HepG2 (cell line): Measurements from ENCODE around the gene IQCK. TPM values are rescaled to one million over a fixed set of nuclear protein-coding genes. Genes with fewer than 3 reads are reported as not detected.

ENCODE experiments used
- ATAC-seq: fragments of 200-7000 bp; cut with Tn5 transposase; 3 replicates; pipeline ENCODE4 v1.9.1; 2020; ENCODE audit warnings: mild to moderate bottlenecking, moderate library complexity
- BruUV-seq: library from RNA; stranded (reverse); fragments of 400-500 nt; replicated peaks from 2 replicates; lab custom pipeline; 2021; lab: Mats Ljungman, UMichigan
- CTCF ChIA-PET: fragments of 300-600 bp; formaldehyde crosslinking; extraction: SDS; loops from one replicate; lab custom pipeline; 2021; ENCODE audit warnings: low total read pairs, inconsistent platforms, low intra/inter-chr PET ratio; lab: Yijun Ruan, JAX
- POLR2A ChIA-PET: fragments of 350-600 bp; sonication (Branson Sonifier 250); formaldehyde crosslinking; loops from one replicate; lab custom pipeline; 2020; ENCODE audit warnings: antibody characterized with exemption, inconsistent platforms; lab: Yijun Ruan, JAX
- DNase-seq: peaks from one replicate; pipeline ENCODE4 v3.0.0-alpha.2; 2015; ENCODE audit warnings: low spot score
- FAIRE-seq: peaks from 3 replicates; lab custom pipeline; 2011; peaks lifted over from hg19 to GRCh38; lab: Jason Lieb, UNC
- H2AFZ ChIP-seq: one replicate; pipeline ENCODE4 v1.6.1; 2011; ENCODE audit warnings: low read length, inconsistent platforms
- H3K27ac ChIP-seq: fragments of 300-600 bp; 3 replicates; pipeline ENCODE4 v1.8.0; 2011; ENCODE audit warnings: mixed run types, mild to moderate bottlenecking, mixed read lengths, low read length, inconsistent platforms; ENCODE audit not compliant: insufficient read depth; ENCODE audit errors: extremely low read length
- H3K27me3 ChIP-seq, 2 experiments: fragments of 200-600 bp in 1 of 2; 2 replicates in 1 of 2; 3 replicates in 1 of 2; pipeline versions ENCODE4 v1.6.0 to v1.8.0; 2011; ENCODE audit warnings: low read length in 2 of 2, mild to moderate bottlenecking in 2 of 2, moderate library complexity in 2 of 2, inconsistent platforms in 1 of 2; ENCODE audit not compliant: insufficient read depth in 2 of 2, control insufficient read depth in 1 of 2
- H3K36me3 ChIP-seq, 2 experiments: fragments of 200-600 bp in 1 of 2; replicated peaks in 1 of 2; 2 replicates in 1 of 2; 3 replicates in 1 of 2; pipeline versions ENCODE4 v1.5.1 to v1.8.0; 2011; ENCODE audit warnings: low read length in 2 of 2, inconsistent platforms in 1 of 2; ENCODE audit not compliant: insufficient read depth in 2 of 2, control insufficient read depth in 1 of 2
- H3K4me1 ChIP-seq: 2 replicates; pipeline ENCODE4 v1.5.1; 2012; ENCODE audit warnings: low read length, inconsistent platforms; ENCODE audit not compliant: insufficient read depth
- H3K4me2 ChIP-seq: 2 replicates; pipeline ENCODE4 v1.6.0; 2011; ENCODE audit warnings: low read depth, low read length, inconsistent platforms
- H3K4me3 ChIP-seq, 3 experiments: fragments of 200-600 bp in 1 of 3; sonication (generic), shearing (Covaris generic) in 1 of 3; replicated peaks in 1 of 3; 2 replicates each; pipeline ENCODE4 v1.5.1; 2011 to 2016; ENCODE audit warnings: low read length in 3 of 3, inconsistent platforms in 2 of 3, low read depth in 2 of 3, mild to moderate bottlenecking in 2 of 3, control low read depth in 1 of 3, mixed read lengths in 1 of 3; ENCODE audit not compliant: insufficient read depth in 1 of 3
- H3K79me2 ChIP-seq: one replicate; pipeline ENCODE4 v1.6.1; 2011; ENCODE audit warnings: low read length, inconsistent platforms; ENCODE audit not compliant: insufficient read depth
- H3K9ac ChIP-seq: 2 replicates; pipeline ENCODE4 v1.6.0; 2011; ENCODE audit warnings: mild to moderate bottlenecking, low read depth, low read length, inconsistent platforms; ENCODE audit not compliant: insufficient read depth
- H3K9me3 ChIP-seq: 2 replicates; pipeline ENCODE4 v1.5.1; 2012; ENCODE audit warnings: mild to moderate bottlenecking, low read length
- H4K20me1 ChIP-seq: 2 replicates; pipeline ENCODE4 v1.6.0; 2011; ENCODE audit warnings: inconsistent platforms, mild to moderate bottlenecking, low read length, moderate library complexity; ENCODE audit not compliant: insufficient read depth
- EHMT2 ChIP-seq: fragments of 200-600 bp; sonication (generic); IDR thresholded peaks from 2 replicates; pipeline ENCODE4 v1.7.0; 2017; ENCODE audit warnings: antibody characterized with exemption, low read depth, low read length, borderline replicate concordance
- XBP1 ChIP-seq: sonication (generic); formaldehyde crosslinking; IDR thresholded peaks from 2 replicates; pipeline ENCODE4 v1.5.0; 2020; ENCODE audit warnings: missing genetic modification reagents
- ZNF17 ChIP-seq: sonication (generic); formaldehyde crosslinking; IDR thresholded peaks from 2 replicates; pipeline ENCODE4 v1.5.0; 2020; ENCODE audit warnings: mild to moderate bottlenecking, missing genetic modification reagents
- ZNF33A ChIP-seq: sonication (generic); formaldehyde crosslinking; IDR thresholded peaks from 2 replicates; pipeline ENCODE4 v1.5.1; 2020; ENCODE audit warnings: missing genetic modification reagents, mild to moderate bottlenecking, moderate library complexity, borderline replicate concordance
- ZNF550 ChIP-seq: sonication (generic); formaldehyde crosslinking; IDR thresholded peaks from 2 replicates; pipeline ENCODE4 v1.4.0; 2020; ENCODE audit warnings: mild to moderate bottlenecking, missing genetic modification reagents, borderline replicate concordance
- ZNF670 ChIP-seq: sonication (generic); formaldehyde crosslinking; IDR thresholded peaks from 2 replicates; pipeline ENCODE4 v1.8.0; 2022; ENCODE audit warnings: mild to moderate bottlenecking, missing genetic modification reagents, borderline replicate concordance
- ZNF672 ChIP-seq: sonication (generic); formaldehyde crosslinking; IDR thresholded peaks from 2 replicates; pipeline ENCODE4 v1.8.1; 2022; ENCODE audit warnings: missing genetic modification reagents
- ZNF816 ChIP-seq: sonication (generic); formaldehyde crosslinking; IDR thresholded peaks from 2 replicates; pipeline ENCODE4 v1.8.0; 2022; ENCODE audit warnings: missing genetic modification reagents, mild to moderate bottlenecking, borderline replicate concordance
- WGBS: methylation state at CpG from one replicate; pipeline ENCODE4 v1.1.6; 2017; ENCODE audit warnings: low lambda C conversion rate; 5-methylcytosine and 5-hydroxymethylcytosine counted together
- in situ Hi-C: cut with HindIII; loops from 2 replicates; pipeline ENCODE4 v1.10.0; 2017; ENCODE audit warnings: low pct_unique_long_range_greater_than_20kb; ENCODE audit not compliant: extremely low pct_ligation_motif_present
- intact Hi-C: fragments of 100-400 bp; cut with micrococcal nuclease; formaldehyde crosslinking; loops from one replicate; pipeline ENCODE4 v1.10.0; 2022; ENCODE audit not compliant: unreplicated experiment
- polyA plus RNA-seq, 8 experiments: library from polyadenylated mRNA; depleted of rRNA in 3 of 8; stranded (reverse) in 7 of 8; unstranded in 1 of 8; fragments of >200 nt; fragmentation: Illumina TruSeq in 4 of 8; extraction: Trizol in 4 of 8; gene quantifications; 2 replicates each; pipeline versions ENCODE4 v1.2.1 to v1.2.3, GENCODE V29; 2011 to 2016; ENCODE audit warnings: low read depth in 4 of 8, missing spikeins in 1 of 8, mixed read lengths in 1 of 8; ENCODE audit not compliant: insufficient read depth in 1 of 8
- total RNA-seq, 5 experiments: library from RNA; depleted of rRNA; stranded (reverse); fragments of >200 nt; fragmentation: Illumina TruSeq; extraction: Trizol; gene quantifications; 2 replicates each; pipeline ENCODE4 v1.2.3, GENCODE V29; 2016; ENCODE audit warnings: low read depth in 1 of 5
- TF ChIP-seq, protein P1 (sequence below), 2 experiments: sonication (generic) in 1 of 2; formaldehyde crosslinking in 1 of 2; IDR thresholded peaks; 2 replicates each; pipeline versions ENCODE4 v1.5.1 to v1.6.1; 2011 to 2020; ENCODE audit warnings: borderline replicate concordance in 1 of 2, low read depth in 1 of 2, low read length in 1 of 2, mild to moderate bottlenecking in 1 of 2, missing genetic modification reagents in 1 of 2, moderate library complexity in 1 of 2
- TF ChIP-seq, protein P2 (sequence below): sonication (generic); formaldehyde crosslinking; IDR thresholded peaks from 2 replicates; pipeline ENCODE4 v1.8.0; 2022; ENCODE audit warnings: mild to moderate bottlenecking, missing genetic modification reagents, moderate library complexity
- TF ChIP-seq, protein P3 (sequence below): sonication (generic); formaldehyde crosslinking; IDR thresholded peaks from 2 replicates; pipeline ENCODE4 v1.4.0; 2020; ENCODE audit warnings: missing genetic modification reagents

IQCK gene
- total and polyA plus RNA-seq, 2 of the 13 experiments (the other 11 are each of a cell fraction or from before 2014, with no cell fraction given) = 5.1 to 7.3 TPM

DNA sequence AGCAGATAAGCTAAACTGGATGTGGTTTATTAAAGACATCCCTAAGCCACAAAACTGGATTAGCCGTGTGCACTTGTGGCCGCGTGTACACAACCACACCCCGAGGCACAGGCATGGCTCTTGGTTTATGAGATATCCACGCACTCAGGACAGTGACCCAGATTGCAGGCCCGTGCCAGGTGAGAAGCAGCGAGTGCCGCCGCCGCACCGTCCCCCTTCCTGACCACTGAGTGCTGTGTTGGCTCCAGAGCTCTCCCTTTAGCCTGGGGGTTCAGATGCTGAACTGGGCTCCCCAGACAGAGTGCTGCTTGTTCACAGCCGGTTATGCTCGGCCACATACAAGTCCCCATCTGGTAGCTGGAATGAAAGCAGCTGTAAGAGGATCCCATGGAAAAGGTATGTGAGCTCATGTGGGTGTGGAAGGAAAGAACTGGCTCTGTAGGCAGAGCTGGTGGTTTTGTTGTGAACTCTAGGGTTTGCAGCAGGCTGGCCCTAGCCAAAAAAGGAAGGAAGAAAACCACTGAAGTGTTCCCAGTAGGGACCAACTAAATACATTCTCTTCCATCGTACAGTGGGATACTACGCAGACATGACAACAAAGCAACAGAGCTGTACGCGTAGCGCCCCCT, 29.6 kb upstream of the IQCK start (continued):
- TF ChIP-seq ZNF33A (CRISPR knock-in tag) = no peak
- TF ChIP-seq EHMT2 = no peak
- no peak for TF ChIP-seq ZNF672 (CRISPR knock-in tag)
- TF ChIP-seq, protein P1, sequence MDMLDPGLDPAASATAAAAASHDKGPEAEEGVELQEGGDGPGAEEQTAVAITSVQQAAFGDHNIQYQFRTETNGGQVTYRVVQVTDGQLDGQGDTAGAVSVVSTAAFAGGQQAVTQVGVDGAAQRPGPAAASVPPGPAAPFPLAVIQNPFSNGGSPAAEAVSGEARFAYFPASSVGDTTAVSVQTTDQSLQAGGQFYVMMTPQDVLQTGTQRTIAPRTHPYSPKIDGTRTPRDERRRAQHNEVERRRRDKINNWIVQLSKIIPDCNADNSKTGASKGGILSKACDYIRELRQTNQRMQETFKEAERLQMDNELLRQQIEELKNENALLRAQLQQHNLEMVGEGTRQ (IDR thresholded peaks at IDR 0.05; ENCODE audit: low read depth, low read length) = no peak
- TF ChIP-seq, protein P1 (CRISPR knock-in tag; IDR thresholded peaks at IDR 0.05; ENCODE audit: borderline replicate concordance) = no peak
- no peak for TF ChIP-seq ZNF670 (CRISPR knock-in tag)
- TF ChIP-seq ZNF816 (CRISPR knock-in tag) = no peak
- TF ChIP-seq, all 625 proteins: peak for 0

DNA sequence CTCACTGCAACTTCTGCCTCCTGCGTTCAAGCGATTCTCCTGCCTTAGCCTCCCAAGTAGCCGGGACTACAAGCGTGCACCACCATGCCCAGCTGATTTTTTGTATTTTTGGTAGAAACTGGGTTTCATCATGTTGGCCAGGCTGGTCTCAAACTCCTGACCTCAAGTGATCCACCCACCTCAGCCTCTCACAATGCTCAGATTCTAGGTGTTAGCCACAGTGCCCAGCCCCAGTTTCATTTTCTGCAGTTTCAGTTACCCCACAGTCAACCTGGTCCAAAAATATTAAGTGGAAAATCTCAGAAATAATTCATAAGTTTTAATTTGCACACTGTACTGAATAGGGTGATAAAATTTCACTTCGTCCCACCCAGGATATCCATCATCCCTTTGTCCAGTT, 28.7 kb upstream of the IQCK start:
- DNase-seq (no peak), FAIRE-seq (no peak), ATAC-seq (no peak)
- Histone ChIP-seq H3K4me1 (no peaks in the 10 kb centered on the region), H3K36me3 (no peaks in the 10 kb centered on the region), H3K4me3 (no peak overlapping the region), H3K27ac (no peak overlapping the region), H3K4me2 (no peak overlapping the region), H4K20me1 (no peaks in the 10 kb centered on the region), H3K9me3 (no peaks in the 10 kb centered on the region), H2AFZ (no peak overlapping the region), H3K79me2 (no peaks in the 10 kb centered on the region), H3K27me3 (no peaks in the 10 kb centered on the region), H3K9ac (no peak overlapping the region)
- in situ Hi-C loops = no loop called here
- POLR2A ChIA-PET = interaction anchor here (0.9 kb wide), 1 partner anchor 21 kb away, joined by 3 read pairs; no protein-coding TSS in a partner anchor
- WGBS = 95% methylated on average over 5 of the region's 5 CpGs
- CTCF ChIA-PET = no interaction called here
- no TSS peak for BruUV-seq
- intact Hi-C loops = no loop called here
- TF ChIP-seq ZNF17 (CRISPR knock-in tag) = no peak
- TF ChIP-seq XBP1 = no peak
- TF ChIP-seq, protein P2, sequence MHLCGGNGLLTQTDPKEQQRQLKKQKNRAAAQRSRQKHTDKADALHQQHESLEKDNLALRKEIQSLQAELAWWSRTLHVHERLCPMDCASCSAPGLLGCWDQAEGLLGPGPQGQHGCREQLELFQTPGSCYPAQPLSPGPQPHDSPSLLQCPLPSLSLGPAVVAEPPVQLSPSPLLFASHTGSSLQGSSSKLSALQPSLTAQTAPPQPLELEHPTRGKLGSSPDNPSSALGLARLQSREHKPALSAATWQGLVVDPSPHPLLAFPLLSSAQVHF (CRISPR knock-in tag) = no peak
- TF ChIP-seq, protein P3, sequence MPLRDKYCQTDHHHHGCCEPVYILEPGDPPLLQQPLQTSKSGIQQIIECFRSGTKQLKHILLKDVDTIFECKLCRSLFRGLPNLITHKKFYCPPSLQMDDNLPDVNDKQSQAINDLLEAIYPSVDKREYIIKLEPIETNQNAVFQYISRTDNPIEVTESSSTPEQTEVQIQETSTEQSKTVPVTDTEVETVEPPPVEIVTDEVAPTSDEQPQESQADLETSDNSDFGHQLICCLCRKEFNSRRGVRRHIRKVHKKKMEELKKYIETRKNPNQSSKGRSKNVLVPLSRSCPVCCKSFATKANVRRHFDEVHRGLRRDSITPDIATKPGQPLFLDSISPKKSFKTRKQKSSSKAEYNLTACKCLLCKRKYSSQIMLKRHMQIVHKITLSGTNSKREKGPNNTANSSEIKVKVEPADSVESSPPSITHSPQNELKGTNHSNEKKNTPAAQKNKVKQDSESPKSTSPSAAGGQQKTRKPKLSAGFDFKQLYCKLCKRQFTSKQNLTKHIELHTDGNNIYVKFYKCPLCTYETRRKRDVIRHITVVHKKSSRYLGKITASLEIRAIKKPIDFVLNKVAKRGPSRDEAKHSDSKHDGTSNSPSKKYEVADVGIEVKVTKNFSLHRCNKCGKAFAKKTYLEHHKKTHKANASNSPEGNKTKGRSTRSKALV = no peak
- no peak for TF ChIP-seq ZNF550 (CRISPR knock-in tag)
